Raji (cell line): ENCODE results near the gene NECTIN2.

Experiments used
- POLR2A ChIP-seq: IDR thresholded peaks from 2 replicates; pipeline ENCODE4 v1.6.1; 2011; ENCODE audit warnings: low read depth, low read length, control low read depth; ENCODE audit not compliant: insufficient read depth

NECTIN2 gene

DNA sequence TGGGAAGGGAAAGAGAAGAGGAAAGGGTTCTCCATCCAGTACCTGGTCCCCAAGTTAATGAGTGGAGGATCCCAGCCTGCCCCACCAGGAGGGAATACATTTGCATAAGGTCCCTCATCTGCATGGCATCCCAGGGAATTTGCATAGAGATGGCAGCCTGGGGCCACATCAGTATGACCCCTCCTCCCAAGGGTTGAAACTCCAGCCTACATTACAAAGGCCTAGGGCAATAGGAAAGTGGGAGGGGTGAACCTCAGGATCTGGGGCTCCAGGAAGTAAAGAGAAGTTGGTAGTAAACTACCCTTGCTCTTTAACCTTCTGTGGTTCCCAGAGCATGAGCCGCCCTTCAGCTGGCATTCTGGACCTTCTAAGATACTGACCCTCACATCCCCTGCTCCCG lies 6.8 kb upstream of the NECTIN2 start:
- TF ChIP-seq POLR2A, result no peak

DNA sequence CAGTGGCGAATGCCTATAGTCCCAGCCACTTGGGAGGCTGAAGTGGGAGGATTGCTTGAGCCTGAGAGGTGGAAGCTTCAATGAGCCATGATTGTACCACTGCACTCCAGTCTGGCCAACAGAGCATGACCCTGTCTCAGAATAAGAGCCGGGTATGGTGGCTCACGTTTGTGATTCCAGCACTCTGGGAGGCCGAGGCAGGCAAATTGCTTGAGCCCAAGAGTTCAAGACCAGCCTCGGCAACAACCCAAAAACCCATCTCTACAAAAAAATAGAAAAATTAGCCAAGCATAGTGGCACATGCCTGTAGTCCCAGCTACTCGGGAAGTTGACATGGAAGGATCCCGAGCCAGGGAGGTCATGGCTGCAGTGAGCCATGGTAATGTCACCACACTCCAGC lies 5.3 kb upstream of the NECTIN2 start:
- no peak for TF ChIP-seq POLR2A

DNA sequence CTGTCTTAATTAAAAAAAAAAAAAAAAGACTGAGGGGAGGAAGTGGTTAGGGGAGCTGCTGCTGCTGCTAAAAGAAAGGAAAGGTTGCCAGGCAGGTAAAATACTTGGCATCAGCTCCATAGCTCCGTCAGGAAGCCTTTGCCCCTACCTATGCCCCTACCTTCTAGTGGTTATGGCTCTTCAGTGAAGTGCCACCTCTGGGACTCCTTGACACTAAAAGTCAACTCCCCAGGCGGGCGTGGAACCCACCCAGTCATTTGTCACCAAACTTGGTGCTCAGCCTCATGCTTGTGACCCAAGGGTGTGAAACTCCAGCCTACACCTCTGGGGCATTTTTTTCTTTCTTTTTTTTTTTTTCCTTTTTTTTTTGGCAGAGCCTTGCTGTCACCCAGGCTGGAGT lies 4.9 kb upstream of the NECTIN2 start:
- TF ChIP-seq POLR2A, result no peak

DNA sequence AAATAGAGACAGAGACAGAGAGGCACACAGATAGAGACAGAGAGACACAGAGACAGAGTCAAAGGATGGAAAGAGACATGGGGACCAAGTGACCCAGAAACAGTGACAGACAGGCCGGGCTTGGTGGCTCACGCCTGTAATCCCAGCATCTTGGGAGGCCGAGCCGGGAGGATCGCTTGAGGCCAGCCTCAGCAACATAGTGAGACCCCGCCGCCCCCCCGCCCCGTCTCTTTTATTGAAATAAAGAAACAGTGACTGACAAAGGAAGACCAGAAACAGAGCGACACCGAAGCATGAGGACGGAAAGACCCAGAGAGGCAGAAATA lies 848 bp upstream of the NECTIN2 start:
- TF ChIP-seq POLR2A, result no peak

DNA sequence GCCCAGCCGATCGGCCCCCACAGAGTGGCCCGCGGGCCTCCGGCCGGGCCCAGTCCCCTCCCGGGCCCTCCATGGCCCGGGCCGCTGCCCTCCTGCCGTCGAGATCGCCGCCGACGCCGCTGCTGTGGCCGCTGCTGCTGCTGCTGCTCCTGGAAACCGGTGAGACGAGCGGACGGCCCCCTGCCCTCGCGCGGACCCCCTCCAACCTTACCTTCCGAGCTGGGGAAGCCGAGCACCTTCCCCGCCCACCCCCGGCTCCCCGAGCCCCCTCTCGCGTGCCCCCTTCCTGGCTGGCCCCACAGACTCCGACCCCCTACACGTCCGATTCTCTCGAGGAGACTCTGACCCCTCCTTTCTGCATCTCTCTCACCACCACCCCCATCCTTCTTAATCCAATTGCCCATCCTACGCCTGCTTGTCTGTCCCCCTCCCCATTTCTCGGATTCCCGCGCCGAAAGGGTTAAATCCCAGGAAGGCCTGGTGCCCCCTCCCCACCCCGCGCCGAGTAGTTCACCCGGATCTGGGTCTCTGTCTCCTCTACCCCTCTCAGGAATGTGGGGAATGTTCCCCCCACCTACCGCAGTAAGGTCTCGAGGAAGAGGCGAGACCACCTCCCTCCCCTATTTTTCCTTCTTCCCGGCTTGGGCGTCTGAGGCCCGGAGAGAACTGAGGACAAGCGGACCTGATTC lies 502 bp downstream of the NECTIN2 start:
- TF ChIP-seq POLR2A, result no peak

DNA sequence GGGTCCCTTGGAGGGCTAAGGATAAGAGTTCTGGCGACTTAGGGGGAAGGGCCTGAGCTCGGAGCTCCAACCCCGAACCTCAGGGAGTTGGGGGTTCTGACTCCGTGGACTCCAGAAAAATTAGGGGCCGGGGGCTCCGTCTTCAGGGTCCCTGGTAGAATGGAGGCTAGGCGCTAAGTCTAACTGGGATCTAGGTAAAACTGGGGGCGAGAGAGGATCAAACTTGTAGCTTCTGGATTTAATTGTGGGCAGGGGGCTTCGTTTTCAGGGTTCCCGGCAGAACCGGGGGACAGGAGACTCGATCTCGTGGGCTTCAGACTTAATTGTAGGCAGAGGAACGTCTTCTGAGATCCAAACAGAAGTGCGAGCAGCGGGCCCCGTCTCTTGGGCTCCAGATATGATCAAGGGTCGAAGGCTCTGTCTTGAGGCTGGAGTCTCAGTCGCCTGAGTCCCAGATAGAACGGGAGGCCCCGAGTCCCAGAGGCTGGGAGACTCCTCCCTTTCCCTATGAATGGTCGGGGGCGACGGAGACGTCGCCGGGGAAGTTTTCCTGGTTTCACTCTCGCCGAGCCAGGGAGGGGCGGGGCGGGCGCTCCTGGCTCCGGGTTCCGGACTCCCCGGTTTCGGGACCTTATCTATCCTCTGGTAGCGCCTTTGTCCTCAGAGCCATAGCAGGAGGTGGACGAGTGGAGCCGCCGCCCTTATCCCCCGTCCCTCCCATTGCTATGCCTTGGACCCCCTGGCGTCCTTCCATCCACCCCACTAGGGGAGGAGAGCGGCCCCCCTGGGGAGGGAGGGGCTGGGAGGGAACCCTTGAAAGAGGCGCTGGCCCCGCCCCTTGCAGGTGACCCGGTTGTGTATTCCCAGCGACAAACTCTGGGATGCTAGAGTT lies 1.3 kb downstream of the NECTIN2 start:
- TF ChIP-seq POLR2A, result no peak

DNA sequence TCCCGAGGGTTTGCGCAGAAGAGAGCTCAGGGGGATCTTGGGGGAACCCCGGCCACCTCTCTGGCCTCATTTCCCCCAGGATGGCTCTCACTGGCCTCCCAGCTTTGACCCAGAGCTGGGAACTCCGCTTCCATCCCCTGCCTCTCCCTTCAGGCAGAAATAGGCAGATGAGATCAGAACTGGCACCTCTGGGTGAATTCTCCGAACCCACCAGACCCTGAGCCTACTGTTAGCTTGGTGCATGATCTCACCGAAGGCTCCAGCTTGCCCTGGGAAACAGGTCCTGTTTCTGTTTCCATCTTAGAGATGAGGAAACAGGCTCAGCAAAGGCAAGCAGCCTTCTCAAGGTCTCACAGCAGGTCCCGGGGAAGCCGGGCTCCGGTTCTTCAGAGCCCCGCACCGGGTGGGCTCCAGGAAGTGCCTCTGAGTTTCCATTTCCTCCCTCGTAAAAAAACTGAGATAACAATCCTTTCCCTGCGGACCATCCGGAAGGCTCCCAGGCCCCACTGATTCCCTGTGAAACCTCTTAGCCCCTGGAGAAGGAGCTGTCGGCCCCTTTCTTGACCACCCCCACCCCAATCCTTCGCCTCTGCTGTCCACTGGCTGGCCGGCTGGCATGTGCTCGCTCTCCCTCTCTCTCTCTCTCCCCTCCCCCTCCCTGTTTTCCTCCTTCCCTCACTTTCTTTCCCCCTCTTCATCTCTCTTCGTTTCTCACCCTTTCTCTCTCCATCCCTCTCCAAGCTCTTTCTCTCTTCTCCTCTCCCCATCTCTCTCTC lies 2.1 kb downstream of the NECTIN2 start:
- no peak for TF ChIP-seq POLR2A

DNA sequence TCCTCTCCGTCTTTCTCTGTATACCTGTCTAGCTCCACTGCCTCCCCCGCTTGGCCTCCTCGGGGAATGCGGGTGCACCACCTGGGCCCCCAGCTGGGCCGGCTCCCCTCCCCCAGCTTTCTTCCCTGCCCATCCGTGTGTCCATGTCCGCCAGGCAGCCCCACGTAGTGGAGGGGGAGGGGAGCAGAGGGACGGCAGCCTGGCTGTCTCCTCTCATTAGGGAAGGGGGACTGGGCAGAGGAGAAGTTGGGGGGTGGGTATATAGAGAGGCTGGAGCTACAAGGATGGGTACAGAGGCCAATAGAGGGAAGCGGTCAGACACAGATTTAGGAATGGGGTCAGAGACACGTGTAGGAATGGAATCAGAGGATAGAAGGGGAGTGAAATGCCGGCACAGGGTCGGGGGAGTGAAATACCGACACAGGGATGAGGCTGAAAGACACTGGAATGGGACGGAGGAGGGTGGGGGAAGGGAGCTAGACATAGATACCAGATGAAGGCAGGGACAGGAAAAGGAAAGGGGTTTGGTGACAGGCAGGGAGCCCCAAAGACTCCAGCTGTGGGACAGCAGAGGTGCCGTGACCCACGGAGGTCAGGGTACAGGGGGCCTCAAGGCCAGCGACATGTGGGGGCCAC lies 2.8 kb downstream of the NECTIN2 start:
- TF ChIP-seq POLR2A, result no peak

DNA sequence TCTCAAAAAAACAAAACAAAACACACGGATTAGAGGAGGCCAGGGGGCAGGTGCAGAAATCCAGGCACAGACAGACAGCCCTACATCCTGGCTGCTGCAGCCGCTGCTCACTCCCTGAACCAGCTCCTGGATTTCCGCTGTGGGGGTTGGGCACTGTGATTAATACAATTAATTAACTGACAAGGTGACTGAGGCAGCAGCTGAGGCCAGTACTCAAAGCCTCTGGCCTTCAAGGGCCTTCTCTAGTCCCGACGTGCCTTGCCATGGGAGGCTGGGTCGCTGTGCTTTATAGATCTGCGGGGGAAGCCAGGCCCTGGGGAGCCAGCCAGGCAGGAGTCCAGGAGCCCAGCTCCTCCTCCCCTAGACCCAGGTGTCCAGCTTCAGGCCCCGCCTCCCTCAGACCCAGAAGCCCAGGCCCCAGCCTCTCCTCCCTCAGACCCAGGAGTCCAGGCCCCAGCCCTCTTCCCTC lies 4.6 kb downstream of the NECTIN2 start:
- TF ChIP-seq POLR2A, result no peak

DNA sequence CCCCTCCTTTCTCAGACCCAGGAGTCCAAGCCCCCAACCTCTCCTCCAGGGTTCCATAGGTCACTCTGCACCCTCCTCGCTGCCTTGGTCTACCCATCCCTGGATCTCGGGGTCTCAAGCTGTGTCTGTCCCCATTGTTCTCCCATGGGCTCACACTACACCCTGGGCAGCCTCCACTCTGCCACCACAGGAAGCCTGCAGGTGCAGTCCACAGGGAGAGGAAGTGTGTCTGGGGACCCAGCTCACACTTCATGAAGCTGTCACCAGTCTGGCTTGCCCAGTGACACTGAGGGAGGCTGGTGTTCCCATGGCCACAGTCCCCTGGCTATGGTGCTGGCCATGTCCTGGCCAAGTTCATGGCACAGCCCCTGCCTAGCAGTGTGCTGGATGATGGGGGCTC lies 5.3 kb downstream of the NECTIN2 start:
- TF ChIP-seq POLR2A, result no peak

DNA sequence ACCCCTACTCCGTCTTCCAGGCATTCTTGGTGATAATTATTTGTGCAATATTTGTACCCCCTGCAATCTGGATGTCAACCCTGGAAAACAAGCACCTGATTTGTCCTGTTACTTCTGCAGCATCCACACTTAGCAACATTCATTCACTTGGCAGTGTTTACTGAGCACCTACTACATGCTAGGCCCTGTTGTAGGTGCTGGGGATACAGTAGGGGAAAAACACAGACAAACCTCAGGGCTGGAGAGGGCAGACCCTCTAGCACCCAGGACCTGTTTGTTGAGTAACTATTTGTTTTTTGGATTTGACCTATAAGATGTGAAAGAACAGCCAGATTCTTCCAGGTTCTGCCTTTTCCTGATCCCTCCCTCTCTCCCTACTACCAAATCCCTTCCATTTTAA lies 9.5 kb downstream of the NECTIN2 start:
- TF ChIP-seq POLR2A, result no peak

DNA sequence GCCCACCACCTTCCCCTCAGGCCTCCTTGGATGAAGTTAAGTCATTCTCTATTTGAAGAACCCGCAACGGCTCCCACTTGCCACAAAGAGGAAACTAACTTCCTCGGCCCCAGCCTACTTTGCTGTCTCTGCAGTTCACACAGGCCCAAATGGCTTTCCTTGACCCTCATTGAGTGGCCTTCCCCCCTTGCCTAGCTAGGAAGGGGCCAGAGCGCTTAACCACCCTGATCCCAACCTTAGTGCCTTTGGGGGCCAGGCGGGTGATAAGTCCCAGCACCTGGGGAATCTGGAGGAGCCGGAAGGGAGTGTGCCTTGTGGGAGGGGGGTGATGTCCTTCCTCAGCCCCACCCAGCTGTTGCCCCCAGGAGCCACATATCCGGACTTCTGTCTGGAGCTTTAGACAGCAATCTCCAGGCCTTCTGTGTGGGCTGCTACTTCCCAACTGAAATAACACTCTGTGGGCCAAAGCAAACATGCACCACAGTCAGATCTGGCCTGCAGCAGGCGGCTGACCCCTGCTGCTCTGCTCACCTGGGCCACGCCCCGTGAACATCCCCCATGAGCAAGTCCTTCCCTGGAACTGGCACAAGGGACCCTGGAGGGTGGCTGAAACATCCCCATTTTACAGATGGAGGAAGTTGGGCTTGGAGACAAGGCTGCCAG lies 10.5 kb downstream of the NECTIN2 start:
- no peak for TF ChIP-seq POLR2A

DNA sequence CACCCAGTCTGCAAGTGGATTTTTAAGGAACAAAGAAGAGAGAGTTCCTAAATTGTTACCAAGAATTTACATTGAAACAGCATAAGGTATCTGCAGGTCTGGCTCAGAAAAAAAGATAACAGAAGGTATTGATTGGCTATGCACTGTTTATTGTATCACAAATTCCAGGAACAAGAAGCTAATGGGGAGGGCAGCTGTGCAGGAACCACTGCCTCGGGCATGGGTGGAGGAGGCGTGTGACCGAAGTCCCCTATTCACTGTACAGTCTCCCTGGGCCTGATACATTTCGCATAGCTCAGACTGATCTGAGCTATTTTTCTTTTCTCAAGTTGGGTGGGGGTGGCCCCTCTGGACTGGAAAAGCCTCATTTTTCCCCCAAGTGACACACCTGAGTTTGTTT lies 11.7 kb downstream of the NECTIN2 start:
- no peak for TF ChIP-seq POLR2A

DNA sequence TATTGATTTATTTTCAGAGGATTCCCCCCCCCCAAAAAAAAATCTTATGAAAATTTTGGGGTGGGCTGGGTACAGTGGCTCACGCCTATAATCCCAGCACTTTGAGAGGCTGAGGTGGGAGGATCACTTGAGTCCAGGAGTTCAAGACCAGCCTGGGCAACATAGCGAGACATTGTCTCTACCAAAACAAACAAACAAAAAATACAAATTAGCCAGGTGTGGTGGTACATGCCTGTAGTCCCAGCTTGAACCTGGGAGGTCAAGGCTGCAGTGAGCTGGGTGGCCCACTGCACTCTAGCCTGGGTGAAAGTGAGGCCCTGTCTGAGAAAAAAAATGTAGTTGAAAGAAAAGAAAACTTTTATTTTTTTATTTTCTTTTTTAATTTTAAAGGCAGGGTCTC lies 17.9 kb downstream of the NECTIN2 start:
- no peak for TF ChIP-seq POLR2A
